Glutamatergic neuron (in vitro differentiated cells): ENCODE results near the gene PRKCQ. TPM values are rescaled to one million over a fixed set of nuclear protein-coding genes. Genes with fewer than 3 reads are reported as not detected.
"Not testable (repeated sequence)": the region's sequence is repeated elsewhere in the genome, so short reads cannot be mapped to it uniquely, and the experiment has no call there.

ENCODE experiments used
- DNase-seq: peaks from one replicate; pipeline ENCODE4 v3.0.0; 2022
- H3K27ac Mint-ChIP-seq: one replicate; pipeline ENCODE4 v1.8.0; 2020; ENCODE audit warnings: mild to moderate bottlenecking, mixed read lengths, inconsistent platforms; ENCODE audit not compliant: unreplicated experiment
- H3K27me3 Mint-ChIP-seq: one replicate; pipeline ENCODE4 v1.8.0; 2020; ENCODE audit warnings: mild to moderate bottlenecking, moderate library complexity, mixed read lengths, inconsistent platforms; ENCODE audit not compliant: unreplicated experiment
- H3K36me3 Mint-ChIP-seq: one replicate; pipeline ENCODE4 v1.8.0; 2020; ENCODE audit warnings: mild to moderate bottlenecking, mixed read lengths, inconsistent platforms; ENCODE audit not compliant: unreplicated experiment
- H3K4me1 Mint-ChIP-seq: one replicate; pipeline ENCODE4 v1.8.0; 2020; ENCODE audit warnings: mild to moderate bottlenecking, low read depth, mixed read lengths, inconsistent platforms; ENCODE audit not compliant: unreplicated experiment
- H3K4me3 Mint-ChIP-seq: one replicate; pipeline ENCODE4 v1.8.0; 2020; ENCODE audit warnings: mild to moderate bottlenecking, mixed read lengths, inconsistent platforms; ENCODE audit not compliant: unreplicated experiment
- H3K9me3 Mint-ChIP-seq: one replicate; pipeline ENCODE4 v1.8.0; 2020; ENCODE audit warnings: mild to moderate bottlenecking, moderate library complexity, mixed read lengths, inconsistent platforms; ENCODE audit not compliant: unreplicated experiment
- total RNA-seq: library from RNA; stranded (reverse); fragmentation: NEBNext Ultra II Directional; extraction: Animal tissue kit (Norgen Biotek cat#: 25700); gene quantifications from one replicate; pipeline ENCODE4 v1.2.1, GENCODE V29; 2021; ENCODE audit not compliant: unreplicated experiment
- TF ChIP-seq, protein P1 (sequence below): fragments of 200-600 bp; sonication (generic); IDR thresholded peaks from one replicate; pipeline ENCODE4 v1.5.0; 2021; ENCODE audit not compliant: partially characterized antibody, unreplicated experiment

The PRKCQ gene
- total RNA-seq, 1 donor from 2014 or later: 1.3 TPM

DNA sequence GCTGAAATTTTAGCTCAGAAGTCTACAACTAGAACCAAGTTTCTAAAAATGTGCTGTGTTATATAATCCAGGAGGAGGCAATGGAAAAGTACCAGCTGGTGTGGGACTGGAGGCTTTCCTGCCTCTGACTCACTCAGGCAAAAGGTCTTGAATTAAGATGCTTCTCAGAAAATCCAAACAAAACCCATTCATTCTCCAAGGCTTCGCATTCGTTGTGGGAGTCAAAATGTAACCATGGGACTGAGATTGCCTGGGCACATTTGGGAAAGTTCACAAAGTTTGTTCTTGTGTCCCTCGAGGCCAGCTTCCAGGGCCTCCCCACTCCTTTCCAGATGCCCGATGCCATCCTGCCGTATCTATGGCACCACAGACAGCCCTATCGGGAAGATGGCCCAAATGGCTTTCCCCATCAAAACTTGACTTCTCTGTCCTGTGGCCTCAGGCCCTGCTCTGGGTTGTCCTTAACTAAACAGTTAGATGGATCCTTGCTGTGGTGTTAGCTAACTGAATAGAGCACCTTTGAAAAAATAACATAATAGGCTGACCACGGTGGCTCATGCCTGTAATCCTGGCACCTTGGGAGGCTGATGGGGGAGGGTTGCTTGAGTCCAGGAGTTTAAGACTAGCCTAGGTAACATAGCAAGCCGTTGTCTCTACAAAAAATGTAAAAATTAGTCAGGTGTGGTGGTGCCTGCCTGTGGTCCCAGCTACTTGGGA is 196.8 kb downstream of the PRKCQ start:
- no peak for DNase-seq
- peaks cover 8% of the 10 kb centered on the region for H3K9me3 Mint-ChIP-seq
- TF ChIP-seq, protein P1, sequence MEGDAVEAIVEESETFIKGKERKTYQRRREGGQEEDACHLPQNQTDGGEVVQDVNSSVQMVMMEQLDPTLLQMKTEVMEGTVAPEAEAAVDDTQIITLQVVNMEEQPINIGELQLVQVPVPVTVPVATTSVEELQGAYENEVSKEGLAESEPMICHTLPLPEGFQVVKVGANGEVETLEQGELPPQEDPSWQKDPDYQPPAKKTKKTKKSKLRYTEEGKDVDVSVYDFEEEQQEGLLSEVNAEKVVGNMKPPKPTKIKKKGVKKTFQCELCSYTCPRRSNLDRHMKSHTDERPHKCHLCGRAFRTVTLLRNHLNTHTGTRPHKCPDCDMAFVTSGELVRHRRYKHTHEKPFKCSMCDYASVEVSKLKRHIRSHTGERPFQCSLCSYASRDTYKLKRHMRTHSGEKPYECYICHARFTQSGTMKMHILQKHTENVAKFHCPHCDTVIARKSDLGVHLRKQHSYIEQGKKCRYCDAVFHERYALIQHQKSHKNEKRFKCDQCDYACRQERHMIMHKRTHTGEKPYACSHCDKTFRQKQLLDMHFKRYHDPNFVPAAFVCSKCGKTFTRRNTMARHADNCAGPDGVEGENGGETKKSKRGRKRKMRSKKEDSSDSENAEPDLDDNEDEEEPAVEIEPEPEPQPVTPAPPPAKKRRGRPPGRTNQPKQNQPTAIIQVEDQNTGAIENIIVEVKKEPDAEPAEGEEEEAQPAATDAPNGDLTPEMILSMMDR: no peak
- H3K4me1 Mint-ChIP-seq: no peaks in the 10 kb centered on the region
- no peak overlapping the region for H3K27ac Mint-ChIP-seq
- H3K27me3 Mint-ChIP-seq: peaks cover 2% of the 10 kb centered on the region
- H3K4me3 Mint-ChIP-seq: no peak overlapping the region
- H3K36me3 Mint-ChIP-seq: peaks cover 25% of the 10 kb centered on the region

DNA sequence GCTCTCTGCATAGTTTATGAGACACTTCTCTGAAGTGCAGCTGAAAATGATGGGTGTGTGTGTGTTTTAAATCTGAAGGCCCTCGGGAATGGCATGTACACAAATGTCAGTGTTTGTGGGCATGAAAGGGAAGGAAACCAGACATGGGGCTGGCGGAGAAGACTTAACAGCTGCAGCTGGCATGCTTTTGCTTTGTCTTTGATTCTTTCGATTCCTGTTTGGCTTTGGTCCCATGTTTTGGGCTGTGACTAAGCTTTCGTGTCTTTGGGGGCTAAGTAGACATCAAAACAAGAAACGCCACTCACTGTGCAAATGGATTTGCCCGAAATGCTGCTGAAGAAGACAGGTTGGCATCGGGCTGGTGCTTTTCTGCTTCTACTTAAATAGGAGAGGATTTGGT is 198.0 kb downstream of the PRKCQ start:
- H3K4me3 Mint-ChIP-seq: no peak overlapping the region
- H3K4me1 Mint-ChIP-seq: no peaks in the 10 kb centered on the region
- TF ChIP-seq, protein P1: no peak
- no peak overlapping the region for H3K27ac Mint-ChIP-seq
- H3K36me3 Mint-ChIP-seq: peaks cover 32% of the 10 kb centered on the region
- no peaks in the 10 kb centered on the region for H3K27me3 Mint-ChIP-seq
- no peak for DNase-seq
- peaks cover 9% of the 10 kb centered on the region for H3K9me3 Mint-ChIP-seq

DNA sequence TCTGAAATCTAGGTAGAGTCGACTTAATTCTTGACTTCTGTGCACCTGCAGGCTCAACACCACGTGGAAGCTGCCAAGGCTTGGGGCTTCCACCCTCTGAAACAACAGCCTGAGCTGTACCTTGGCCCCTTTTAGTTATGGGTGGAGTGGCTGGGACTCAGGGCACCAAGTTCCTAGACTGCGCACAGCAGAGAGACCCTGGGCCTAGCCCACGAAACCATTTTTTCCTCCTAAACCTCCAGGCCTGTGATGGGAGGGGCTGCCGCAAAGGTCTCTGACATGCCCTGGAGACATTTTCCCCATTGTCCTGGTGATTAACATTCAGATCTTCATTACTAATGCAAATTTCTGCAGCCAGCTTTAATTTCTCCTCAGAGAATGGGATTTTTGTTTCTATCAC is 199.6 kb downstream of the PRKCQ start:
- not testable (repeated sequence) for H3K27ac Mint-ChIP-seq, H3K4me1 Mint-ChIP-seq, H3K9me3 Mint-ChIP-seq, DNase-seq, H3K27me3 Mint-ChIP-seq, H3K4me3 Mint-ChIP-seq
- H3K36me3 Mint-ChIP-seq: peaks cover 32% of the 10 kb centered on the region

DNA sequence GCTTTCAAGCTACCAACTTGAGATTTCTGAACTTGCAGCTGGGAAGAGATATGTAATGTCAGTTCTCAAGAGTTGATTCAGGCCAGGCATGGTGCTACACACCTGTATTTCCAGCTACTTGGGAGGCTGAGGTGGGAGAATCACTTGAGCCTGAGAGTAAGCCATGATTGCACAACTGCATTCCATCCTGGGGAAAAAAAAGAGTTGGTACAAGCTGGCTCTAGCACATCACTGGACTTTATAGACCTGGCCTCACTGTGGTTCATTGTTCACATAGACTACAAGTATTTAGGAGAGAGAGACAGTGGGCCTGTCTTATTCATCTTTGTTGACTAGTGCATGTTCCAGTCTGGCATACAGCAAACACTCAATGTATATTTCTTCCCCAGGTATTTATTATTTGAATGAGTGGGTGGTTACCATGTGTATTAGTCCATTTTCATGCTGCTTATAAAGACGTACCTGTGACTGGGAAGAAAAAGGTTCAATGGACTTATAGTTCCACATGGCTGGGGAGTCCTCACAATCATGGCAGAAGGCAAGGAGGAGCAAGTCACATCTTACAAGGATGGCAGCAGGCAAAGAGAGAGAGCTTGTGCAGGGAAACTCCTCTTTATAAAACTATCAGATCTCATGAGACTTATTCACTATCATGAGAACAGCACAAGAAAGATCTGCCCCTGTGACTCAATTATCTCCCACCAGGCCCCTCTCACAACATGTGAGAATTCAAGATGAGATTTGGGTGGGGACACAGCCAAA is 200.9 kb downstream of the PRKCQ start:
- Mint-ChIP-seq H3K4me1 (no peaks in the 10 kb centered on the region), H3K4me3 (no peak overlapping the region), H3K27ac (no peak overlapping the region), H3K9me3 (peaks cover 9% of the 10 kb centered on the region), H3K27me3 (no peaks in the 10 kb centered on the region), H3K36me3 (peaks cover 32% of the 10 kb centered on the region)
- TF ChIP-seq, protein P1: no peak
- no peak for DNase-seq
